B cell (primary cell): Measurements from ENCODE around the gene CSF1R.

ENCODE experiments used
- EZH2 ChIP-seq: IDR thresholded peaks from 2 replicates; pipeline ENCODE4 v1.6.1; 2012; ENCODE audit warnings: borderline replicate concordance, low read depth, mild to moderate bottlenecking, moderate library complexity, low read length; ENCODE audit not compliant: insufficient read depth, poor library complexity, severe bottlenecking
- TF ChIP-seq, protein P1 (sequence below): fragments of 200-600 bp; IDR thresholded peaks from one replicate; pipeline ENCODE4 v1.8.0; 2022; ENCODE audit warnings: antibody characterized with exemption, mild to moderate bottlenecking

DNA sequence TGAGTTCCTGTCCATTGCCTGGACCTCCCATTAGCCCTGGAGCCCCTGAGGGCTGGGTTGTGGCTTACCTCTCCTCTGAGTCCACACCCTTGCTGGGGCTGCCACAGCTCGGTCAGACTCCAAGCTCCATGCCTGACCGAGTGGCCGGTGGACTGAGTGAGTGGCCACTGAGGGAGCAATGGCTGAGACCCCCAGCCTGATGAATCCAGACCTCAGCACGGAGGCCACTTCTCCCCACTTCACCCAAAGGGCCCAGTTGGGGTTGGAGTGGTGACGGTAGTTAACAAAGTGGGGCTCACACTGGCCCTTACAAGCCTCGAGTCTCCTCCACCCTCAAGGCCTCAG, 40.5 kb upstream of the CSF1R start:
- TF ChIP-seq, protein P1, sequence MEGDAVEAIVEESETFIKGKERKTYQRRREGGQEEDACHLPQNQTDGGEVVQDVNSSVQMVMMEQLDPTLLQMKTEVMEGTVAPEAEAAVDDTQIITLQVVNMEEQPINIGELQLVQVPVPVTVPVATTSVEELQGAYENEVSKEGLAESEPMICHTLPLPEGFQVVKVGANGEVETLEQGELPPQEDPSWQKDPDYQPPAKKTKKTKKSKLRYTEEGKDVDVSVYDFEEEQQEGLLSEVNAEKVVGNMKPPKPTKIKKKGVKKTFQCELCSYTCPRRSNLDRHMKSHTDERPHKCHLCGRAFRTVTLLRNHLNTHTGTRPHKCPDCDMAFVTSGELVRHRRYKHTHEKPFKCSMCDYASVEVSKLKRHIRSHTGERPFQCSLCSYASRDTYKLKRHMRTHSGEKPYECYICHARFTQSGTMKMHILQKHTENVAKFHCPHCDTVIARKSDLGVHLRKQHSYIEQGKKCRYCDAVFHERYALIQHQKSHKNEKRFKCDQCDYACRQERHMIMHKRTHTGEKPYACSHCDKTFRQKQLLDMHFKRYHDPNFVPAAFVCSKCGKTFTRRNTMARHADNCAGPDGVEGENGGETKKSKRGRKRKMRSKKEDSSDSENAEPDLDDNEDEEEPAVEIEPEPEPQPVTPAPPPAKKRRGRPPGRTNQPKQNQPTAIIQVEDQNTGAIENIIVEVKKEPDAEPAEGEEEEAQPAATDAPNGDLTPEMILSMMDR = no peak
- no peak for TF ChIP-seq EZH2
